HepG2 (cell line): ENCODE data around the gene C1orf50. TPM values are rescaled to one million over a fixed set of nuclear protein-coding genes. Genes with fewer than 3 reads are reported as not detected.
A peak's percentile ranks its signal among the peaks of the same experiment; 100 is the strongest.

Experiments used
- ATAC-seq: fragments of 200-7000 bp; cut with Tn5 transposase; 3 replicates; pipeline ENCODE4 v1.9.1; 2020; ENCODE audit warnings: mild to moderate bottlenecking, moderate library complexity
- BruUV-seq: library from RNA; stranded (reverse); fragments of 400-500 nt; replicated peaks from 2 replicates; lab custom pipeline; 2021; lab: Mats Ljungman, UMichigan
- CTCF ChIA-PET: fragments of 300-600 bp; formaldehyde crosslinking; extraction: SDS; loops from one replicate; lab custom pipeline; 2021; ENCODE audit warnings: low total read pairs, inconsistent platforms, low intra/inter-chr PET ratio; lab: Yijun Ruan, JAX
- POLR2A ChIA-PET: fragments of 350-600 bp; sonication (Branson Sonifier 250); formaldehyde crosslinking; loops from one replicate; lab custom pipeline; 2020; ENCODE audit warnings: antibody characterized with exemption, inconsistent platforms; lab: Yijun Ruan, JAX
- DNase-seq: peaks from one replicate; pipeline ENCODE4 v3.0.0-alpha.2; 2015; ENCODE audit warnings: low spot score
- FAIRE-seq: peaks from 3 replicates; lab custom pipeline; 2011; peaks lifted over from hg19 to GRCh38; lab: Jason Lieb, UNC
- H2AFZ ChIP-seq: one replicate; pipeline ENCODE4 v1.6.1; 2011; ENCODE audit warnings: low read length, inconsistent platforms
- H3K27ac ChIP-seq: fragments of 300-600 bp; 3 replicates; pipeline ENCODE4 v1.8.0; 2011; ENCODE audit warnings: mixed run types, mild to moderate bottlenecking, mixed read lengths, low read length, inconsistent platforms; ENCODE audit not compliant: insufficient read depth; ENCODE audit errors: extremely low read length
- H3K27me3 ChIP-seq, 2 experiments: fragments of 200-600 bp in 1 of 2; 2 replicates in 1 of 2; 3 replicates in 1 of 2; pipeline versions ENCODE4 v1.6.0 to v1.8.0; 2011; ENCODE audit warnings: low read length in 2 of 2, mild to moderate bottlenecking in 2 of 2, moderate library complexity in 2 of 2, inconsistent platforms in 1 of 2; ENCODE audit not compliant: insufficient read depth in 2 of 2, control insufficient read depth in 1 of 2
- H3K36me3 ChIP-seq, 2 experiments: fragments of 200-600 bp in 1 of 2; replicated peaks in 1 of 2; 2 replicates in 1 of 2; 3 replicates in 1 of 2; pipeline versions ENCODE4 v1.5.1 to v1.8.0; 2011; ENCODE audit warnings: low read length in 2 of 2, inconsistent platforms in 1 of 2; ENCODE audit not compliant: insufficient read depth in 2 of 2, control insufficient read depth in 1 of 2
- H3K4me1 ChIP-seq: 2 replicates; pipeline ENCODE4 v1.5.1; 2012; ENCODE audit warnings: low read length, inconsistent platforms; ENCODE audit not compliant: insufficient read depth
- H3K4me2 ChIP-seq: 2 replicates; pipeline ENCODE4 v1.6.0; 2011; ENCODE audit warnings: low read depth, low read length, inconsistent platforms
- H3K4me3 ChIP-seq, 3 experiments: fragments of 200-600 bp in 1 of 3; sonication (generic), shearing (Covaris generic) in 1 of 3; replicated peaks in 1 of 3; 2 replicates each; pipeline ENCODE4 v1.5.1; 2011 to 2016; ENCODE audit warnings: low read length in 3 of 3, inconsistent platforms in 2 of 3, low read depth in 2 of 3, mild to moderate bottlenecking in 2 of 3, control low read depth in 1 of 3, mixed read lengths in 1 of 3; ENCODE audit not compliant: insufficient read depth in 1 of 3
- H3K79me2 ChIP-seq: one replicate; pipeline ENCODE4 v1.6.1; 2011; ENCODE audit warnings: low read length, inconsistent platforms; ENCODE audit not compliant: insufficient read depth
- H3K9ac ChIP-seq: 2 replicates; pipeline ENCODE4 v1.6.0; 2011; ENCODE audit warnings: mild to moderate bottlenecking, low read depth, low read length, inconsistent platforms; ENCODE audit not compliant: insufficient read depth
- H3K9me3 ChIP-seq: 2 replicates; pipeline ENCODE4 v1.5.1; 2012; ENCODE audit warnings: mild to moderate bottlenecking, low read length
- H4K20me1 ChIP-seq: 2 replicates; pipeline ENCODE4 v1.6.0; 2011; ENCODE audit warnings: inconsistent platforms, mild to moderate bottlenecking, low read length, moderate library complexity; ENCODE audit not compliant: insufficient read depth
- AGO1 ChIP-seq: fragments of 200-400 bp; formaldehyde crosslinking; IDR thresholded peaks from 2 replicates; pipeline ENCODE4 v1.6.1; 2017; ENCODE audit warnings: mild to moderate bottlenecking, low read depth, low read length, moderate library complexity; ENCODE audit not compliant: poor library complexity, severe bottlenecking
- BATF2 ChIP-seq: sonication (generic); formaldehyde crosslinking; IDR thresholded peaks from 2 replicates; pipeline ENCODE4 v1.8.0; 2022; ENCODE audit warnings: mild to moderate bottlenecking, missing genetic modification reagents, moderate library complexity
- BRCA1 ChIP-seq: sonication (generic); formaldehyde crosslinking; IDR thresholded peaks from 2 replicates; pipeline ENCODE4 v1.4.0; 2020; ENCODE audit warnings: missing genetic modification reagents
- CBX2 ChIP-seq, 2 experiments: fragments of 200-600 bp in 1 of 2; sonication (generic); formaldehyde crosslinking in 1 of 2; IDR thresholded peaks; 2 replicates each; pipeline versions ENCODE4 v1.7.0 to v1.8.1; 2018 to 2022; ENCODE audit warnings: low read depth in 2 of 2, low read length in 1 of 2, mild to moderate bottlenecking in 1 of 2, missing genetic modification reagents in 1 of 2
- CREBL2 ChIP-seq: sonication (generic); formaldehyde crosslinking; IDR thresholded peaks from 2 replicates; pipeline ENCODE4 v1.8.1; 2023; ENCODE audit warnings: missing genetic modification reagents, mild to moderate bottlenecking, borderline replicate concordance
- DMAP1 ChIP-seq: IDR thresholded peaks from 2 replicates; pipeline ENCODE4 v1.6.1; 2016
- FOXK2 ChIP-seq: fragments of 450-650 bp; IDR thresholded peaks from 2 replicates; pipeline ENCODE4 v1.6.1; 2016
- KLF13 ChIP-seq: sonication (generic); formaldehyde crosslinking; IDR thresholded peaks from 2 replicates; pipeline ENCODE4 v1.4.0; 2020; ENCODE audit warnings: mild to moderate bottlenecking, missing genetic modification reagents
- MAFF ChIP-seq: IDR thresholded peaks from 2 replicates; pipeline ENCODE4 v1.6.1; 2011; ENCODE audit warnings: low read depth, low read length, improper control_type of control experiment
- MYPOP ChIP-seq: sonication (generic); formaldehyde crosslinking; IDR thresholded peaks from 2 replicates; pipeline ENCODE4 v1.8.1; 2023; ENCODE audit warnings: mild to moderate bottlenecking, moderate library complexity, missing genetic modification reagents
- NCOR1 ChIP-seq: fragments of 200-600 bp; sonication (generic); IDR thresholded peaks from 2 replicates; pipeline ENCODE4 v1.7.0; 2017; ENCODE audit warnings: antibody characterized with exemption, low read length, borderline replicate concordance
- NFYC ChIP-seq: IDR thresholded peaks from 2 replicates; pipeline ENCODE4 v1.6.1; 2016; ENCODE audit warnings: missing genetic modification reagents, missing compliant biosample characterization
- PHF21A ChIP-seq: sonication (generic); formaldehyde crosslinking; IDR thresholded peaks from 2 replicates; pipeline ENCODE4 v1.5.0; 2020; ENCODE audit warnings: mild to moderate bottlenecking, missing genetic modification reagents
- PHF8 ChIP-seq: sonication (generic); formaldehyde crosslinking; IDR thresholded peaks from 2 replicates; pipeline ENCODE4 v1.5.0; 2020; ENCODE audit warnings: missing genetic modification reagents
- SNRNP70 ChIP-seq: fragments of 200-400 bp; formaldehyde crosslinking; IDR thresholded peaks from 2 replicates; pipeline ENCODE4 v1.6.1; 2017; ENCODE audit warnings: mild to moderate bottlenecking, low read depth, low read length, moderate library complexity
- TEAD3 ChIP-seq: optimal IDR thresholded peaks from 2 replicates; pipeline ENCODE3; 2016; ENCODE audit warnings: borderline replicate concordance
- ZNF235 ChIP-seq: sonication (generic); formaldehyde crosslinking; IDR thresholded peaks from 2 replicates; pipeline ENCODE4 v1.8.1; 2023; ENCODE audit warnings: mild to moderate bottlenecking, missing genetic modification reagents, borderline replicate concordance
- ZNF543 ChIP-seq: sonication (generic); formaldehyde crosslinking; IDR thresholded peaks from 2 replicates; pipeline ENCODE4 v1.4.0; 2020; ENCODE audit warnings: mild to moderate bottlenecking, missing genetic modification reagents
- ZNF572 ChIP-seq: sonication (generic); formaldehyde crosslinking; IDR thresholded peaks from 2 replicates; pipeline ENCODE4 v1.5.1; 2020; ENCODE audit warnings: mild to moderate bottlenecking, missing genetic modification reagents
- WGBS: methylation state at CpG from one replicate; pipeline ENCODE4 v1.1.6; 2017; ENCODE audit warnings: low lambda C conversion rate; 5-methylcytosine and 5-hydroxymethylcytosine counted together
- in situ Hi-C: cut with HindIII; loops from 2 replicates; pipeline ENCODE4 v1.10.0; 2017; ENCODE audit warnings: low pct_unique_long_range_greater_than_20kb; ENCODE audit not compliant: extremely low pct_ligation_motif_present
- intact Hi-C: fragments of 100-400 bp; cut with micrococcal nuclease; formaldehyde crosslinking; loops from one replicate; pipeline ENCODE4 v1.10.0; 2022; ENCODE audit not compliant: unreplicated experiment
- polyA plus RNA-seq, 8 experiments: library from polyadenylated mRNA; depleted of rRNA in 3 of 8; stranded (reverse) in 7 of 8; unstranded in 1 of 8; fragments of >200 nt; fragmentation: Illumina TruSeq in 4 of 8; extraction: Trizol in 4 of 8; gene quantifications; 2 replicates each; pipeline versions ENCODE4 v1.2.1 to v1.2.3, GENCODE V29; 2011 to 2016; ENCODE audit warnings: low read depth in 4 of 8, missing spikeins in 1 of 8, mixed read lengths in 1 of 8; ENCODE audit not compliant: insufficient read depth in 1 of 8
- total RNA-seq, 5 experiments: library from RNA; depleted of rRNA; stranded (reverse); fragments of >200 nt; fragmentation: Illumina TruSeq; extraction: Trizol; gene quantifications; 2 replicates each; pipeline ENCODE4 v1.2.3, GENCODE V29; 2016; ENCODE audit warnings: low read depth in 1 of 5

The C1orf50 gene
- total and polyA plus RNA-seq, 2 of the 13 experiments (the other 11 are each of a cell fraction or from before 2014, with no cell fraction given), result 4.3 to 4.8 TPM

GRCh38 chr1:42765832-42766740, 963 bp upstream of the C1orf50 start:
- peak overlapping the region; percentile 89 to 99 (median 95) for H3K4me3 ChIP-seq
- peaks cover 56% of the 10 kb centered on the region for H3K4me1 ChIP-seq
- peak; percentile 72 for FAIRE-seq
- peak overlapping the region; percentile 88 for H3K4me2 ChIP-seq
- H3K79me2 ChIP-seq, result peaks cover 63% of the 10 kb centered on the region
- ChIA-PET POLR2A (interaction anchor here (0.6 to 2.8 kb wide), 25 partner anchors 9 to 552 kb away, joined by 3 to 33 read pairs (median 5); partner anchors contain the start of genes CLDN19, ERMAP, PPIH and SVBP), CTCF (no interaction called here)
- peak overlapping the region; percentile 67 for H3K27ac ChIP-seq
- intact Hi-C loops (loop anchor here (2.0 to 5.0 kb wide), 2 partner anchors 51 to 81 kb away; partner anchors contain the start of genes ERMAP, SVBP and ZNF691), in situ Hi-C loops (no loop called here)
- no peaks in the 10 kb centered on the region for H3K9me3 ChIP-seq
- BruUV-seq, result TSS peak; percentile 72
- WGBS, result 0% methylated on average over 11 of the region's 44 CpGs
- H3K36me3 ChIP-seq, result peaks cover 0 to 15% of the 10 kb centered on the region in 2 experiments; a peak in 3 of 5 replicates
- peak; percentile 76 for DNase-seq
- H2AFZ ChIP-seq, result no peak overlapping the region
- no peaks in the 10 kb centered on the region; the same call in 1 of the 2 replicates for H4K20me1 ChIP-seq
- peaks cover 0 to 4% of the 10 kb centered on the region in 2 experiments; a peak in 1 of 5 replicates for H3K27me3 ChIP-seq
- H3K9ac ChIP-seq, result peak overlapping the region; percentile 93
- peak; percentile 64 for ATAC-seq
- TF ChIP-seq ZNF235, result peak; percentile 47; the same call in 1 of the 2 replicates
- no peak for TF ChIP-seq ZNF543 (CRISPR knock-in tag)
- TF ChIP-seq KLF13 (CRISPR knock-in tag), result no peak
- peak; percentile 35 for TF ChIP-seq TEAD3 (CRISPR knock-in tag)
- TF ChIP-seq CREBL2 (CRISPR knock-in tag), result no peak
- no peak for TF ChIP-seq SNRNP70
- 0 out of 2 replicates have a peak, but pooled peaks have one; percentile 34 for TF ChIP-seq ZNF572 (CRISPR knock-in tag)
- TF ChIP-seq PHF21A (CRISPR knock-in tag), result 0 out of 2 replicates have a peak, but pooled peaks have one; percentile 46
- no peak for TF ChIP-seq MAFF
- TF ChIP-seq FOXK2, result no peak
- no peak for TF ChIP-seq AGO1
- no peak for TF ChIP-seq MYPOP (CRISPR knock-in tag)
- no peak for TF ChIP-seq CBX2 (IDR thresholded peaks at IDR 0.05; ENCODE audit: low read depth, low read length)
- no peak for TF ChIP-seq CBX2 (CRISPR knock-in tag; IDR thresholded peaks at IDR 0.05; ENCODE audit: low read depth)
- TF ChIP-seq NFYC (CRISPR knock-in tag), result no peak
- peak; percentile 6; the same call in 1 of the 2 replicates for TF ChIP-seq PHF8 (CRISPR knock-in tag)
- TF ChIP-seq DMAP1, result peak; percentile 38; the same call in 1 of the 2 replicates
- TF ChIP-seq NCOR1, result no peak
- no peak for TF ChIP-seq BRCA1
- TF ChIP-seq BATF2, result no peak
